ENCODE measurements around the gene GRAP2. TPM values are rescaled to one million over a fixed set of nuclear protein-coding genes. Genes with fewer than 3 reads are reported as not detected.

GRAP2 gene
- total and polyA plus RNA-seq, 2 of the 8 experiments (the other 6 are each of a cell fraction or from before 2014, with no cell fraction given): 0.08 TPM; not detected in 1

- Histone ChIP-seq H4K20me1 (replicated peaks in 1 of 2; ENCODE audit: control insufficient read depth in 1 of 2, insufficient read depth in 2 of 2, low read length in 2 of 2) (no peaks in the 10 kb centered on the region), H2AK5ac (ENCODE audit: low read depth, low read length) (no peak overlapping the region), H3K79me2 (ENCODE audit: control insufficient read depth in 1 of 2, insufficient read depth in 2 of 2, low read length in 2 of 2) (no peaks in the 10 kb centered on the region), H3K27ac (ENCODE audit: low read depth, low read length) (no peak overlapping the region), H2BK5ac (ENCODE audit: low read depth, low read length) (no peak overlapping the region), H4K5ac (ENCODE audit: insufficient read length, low read depth, low read length) (no peak overlapping the region), H2BK20ac (ENCODE audit: low read length) (no peak overlapping the region), H3K4me1 (replicated peaks in 1 of 4; ENCODE audit: control insufficient read depth in 3 of 4, insufficient read depth in 4 of 4, low read length in 3 of 4) (no peaks in the 10 kb centered on the region), H3K4ac (replicated peaks; ENCODE audit: insufficient read length, low read depth, low read length) (no peak overlapping the region), H3K18ac (ENCODE audit: extremely low read depth, low read length) (no peak overlapping the region), H4K8ac (ENCODE audit: extremely low read depth, insufficient read depth, low read length) (no peak overlapping the region), H3K27me3 (replicated peaks in 1 of 4; ENCODE audit: control insufficient read depth in 3 of 4, extremely low read depth in 1 of 4, insufficient read depth in 3 of 4, low read length in 3 of 4) (no peaks in the 10 kb centered on the region), H3K9me3 (ENCODE audit: insufficient read depth in 2 of 2, low read depth in 1 of 2, low read length in 1 of 2) (no peaks in the 10 kb centered on the region), H3K4me2 (ENCODE audit: insufficient read depth in 1 of 2, low read depth in 2 of 2, low read length in 2 of 2) (no peak overlapping the region), H2AFZ (ENCODE audit: low read length) (no peak overlapping the region), H3K36me3 (ENCODE audit: control insufficient read depth in 2 of 4, insufficient read depth in 4 of 4, low read length in 3 of 4) (no peaks in the 10 kb centered on the region), H3K4me3 (ENCODE audit: extremely low read depth in 1 of 4, insufficient read depth in 2 of 4, low read depth in 3 of 4, low read length in 4 of 4) (no peak overlapping the region), H3K23me2 (ENCODE audit: low read depth, low read length) (no peaks in the 10 kb centered on the region), H3K9ac (replicated peaks in 1 of 4; ENCODE audit: extremely low read depth in 1 of 4, low read depth in 3 of 4, low read length in 3 of 4) (no peak overlapping the region), H3K56ac (replicated peaks; ENCODE audit: insufficient read length, low read depth, low read length) (no peak overlapping the region), H4K91ac (replicated peaks; ENCODE audit: insufficient read length, low read length) (no peak overlapping the region), H3K14ac (ENCODE audit: insufficient read length) (no peak overlapping the region), H3K79me1 (ENCODE audit: low read depth, low read length) (no peaks in the 10 kb centered on the region), H3K23ac (ENCODE audit: insufficient read length) (no peak overlapping the region), H2BK12ac (ENCODE audit: low read depth, low read length) (no peak overlapping the region), H2BK15ac (ENCODE audit: low read length) (no peak overlapping the region), H2BK120ac (replicated peaks; ENCODE audit: low read depth, low read length) (no peak overlapping the region)
- ChIA-PET POLR2A (ENCODE audit: partially characterized antibody) (interaction anchor here (0.6 kb wide), 1 partner anchor 133 kb away, joined by 3 read pairs; no protein-coding TSS in a partner anchor), CTCF (ENCODE audit: partially characterized antibody) (interaction anchor here (0.6 to 1.2 kb wide), 4 partner anchors 17 to 313 kb away, joined by 3 to 4 read pairs (median 4); no protein-coding TSS in a partner anchor)
- TF ChIP-seq SRF (IDR thresholded peaks at IDR 0.05; ENCODE audit: low read depth, low read length) (no peak), BCL11A (IDR thresholded peaks at IDR 0.05; ENCODE audit: low read depth in 2 of 2, low read length in 2 of 2) (no peak), TAF7 (optimal IDR thresholded peaks at IDR 0.05; ENCODE audit: borderline replicate concordance, low read depth, low read length) (no peak)
- DNase-seq (ENCODE audit: low read depth in 1 of 2, low spot score in 2 of 2): no peak
- no peak for FAIRE-seq
- 87% methylated on average over 1 of the region's 1 CpG; no CpG with 5 or more reads in 1 of the 2 experiments for WGBS, 2 experiments (ENCODE audit: extremely low coverage in 1 of 2, insufficient coverage in 1 of 2, insufficient read length in 1 of 2, insufficient replicate concordance in 2 of 2, low coverage in 1 of 2, low lambda C conversion rate in 2 of 2, missing lambda C conversion rate in 1 of 2)
These were observed 28.3 kb upstream of the GRAP2 start for GRCh38 chr22:39872548-39872947.

Measured in H1 (cell line).